Breast epithelium (tissue), 4 donors: ENCODE results near the gene PRKCG. TPM values are rescaled to one million over a fixed set of nuclear protein-coding genes. Genes with fewer than 3 reads are reported as not detected.

ENCODE experiments used
- DNase-seq, 2 donors: peaks; one replicate each; pipeline ENCODE4 v3.0.0-alpha.2; 2019; ENCODE audit warnings: low spot score in 2 of 2
- H3K27ac ChIP-seq, 2 donors: fragments of 200-600 bp; sonication (generic) in 1 of 2; one replicate each; pipeline ENCODE4 v1.5.1; 2016 to 2019; ENCODE audit warnings: mild to moderate bottlenecking in 1 of 2
- H3K27me3 ChIP-seq, 2 donors: fragments of 200-600 bp; sonication (generic) in 1 of 2; one replicate each; pipeline versions ENCODE4 v1.5.1 to v1.6.0; 2017 to 2019; ENCODE audit warnings: control low read depth in 1 of 2, mild to moderate bottlenecking in 1 of 2
- H3K36me3 ChIP-seq: fragments of 200-600 bp; one replicate; pipeline ENCODE4 v1.5.1; 2019
- H3K4me1 ChIP-seq, 2 donors: fragments of 200-600 bp; sonication (generic); one replicate each; pipeline ENCODE4 v1.5.1; 2016 to 2019; ENCODE audit warnings: control low read depth in 1 of 2
- H3K4me3 ChIP-seq, 3 donors: fragments of 200-600 bp; sonication (generic); 1 replicate in 2 of 3; 2 replicates in 1 of 3; pipeline ENCODE4 v1.5.1; 2016 to 2019; ENCODE audit warnings: mild to moderate bottlenecking in 3 of 3, moderate library complexity in 2 of 3
- H3K9me3 ChIP-seq, 2 donors: fragments of 200-600 bp; sonication (generic) in 1 of 2; one replicate each; pipeline ENCODE4 v1.5.1; 2016 to 2019; ENCODE audit warnings: control low read depth in 1 of 2
- CTCF ChIP-seq, 3 donors: fragments of 450-650 bp; IDR thresholded peaks; one replicate each; pipeline ENCODE4 v1.5.1; 2016 to 2017; ENCODE audit warnings: antibody characterized with exemption in 3 of 3, mild to moderate bottlenecking in 3 of 3, moderate library complexity in 3 of 3
- POLR2A ChIP-seq: fragments of 450-650 bp; IDR thresholded peaks from one replicate; pipeline ENCODE4 v1.6.1; 2016; ENCODE audit warnings: antibody characterized with exemption, mild to moderate bottlenecking, moderate library complexity
- POLR2AphosphoS5 ChIP-seq, 3 donors: sonication (generic); formaldehyde crosslinking; IDR thresholded peaks; one replicate each; pipeline ENCODE4 v1.6.1; 2017; ENCODE audit warnings: antibody characterized with exemption in 3 of 3
- intact Hi-C: fragments of 100-400 bp; cut with DNase I; formaldehyde crosslinking; loops from one replicate; pipeline ENCODE4 v1.15.1; 2023; ENCODE audit warnings: low total_unique reads
- total RNA-seq, 3 donors: library from RNA; depleted of rRNA; stranded (reverse); fragments of >200 nt; gene quantifications; one replicate each; pipeline ENCODE4 v1.1.0, GENCODE V29; 2016

Gene PRKCG
- total RNA-seq, 3 donors from 2014 or later: not detected

DNA sequence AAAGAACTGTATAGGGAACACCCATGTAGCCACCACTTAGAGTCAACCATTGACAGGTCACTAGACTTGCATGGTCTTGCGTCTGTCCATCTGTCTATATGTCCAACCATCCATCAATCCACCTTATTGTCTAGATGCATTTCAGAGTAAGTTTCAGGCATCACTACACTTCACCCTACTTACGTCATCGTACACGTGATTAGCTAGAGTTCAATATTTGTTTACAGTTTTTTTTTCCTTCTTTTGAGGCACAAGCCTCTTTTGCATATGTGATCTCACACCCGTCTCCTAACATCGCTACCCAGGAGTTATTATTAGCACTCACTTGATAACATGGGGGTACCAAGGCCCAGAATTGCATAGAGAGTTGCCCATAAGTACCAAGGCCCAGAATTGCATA is 34.0 kb downstream of the PRKCG start:
- Histone ChIP-seq H3K4me3 (no peak overlapping the region), H3K27me3 (peaks cover 0 to 44% of the 10 kb centered on the region in 2 donors), H3K27ac (no peak overlapping the region), H3K4me1 (no peaks in the 10 kb centered on the region), H3K9me3 (no peaks in the 10 kb centered on the region), H3K36me3 (no peaks in the 10 kb centered on the region)
- intact Hi-C loops: no loop called here
- TF ChIP-seq POLR2AphosphoS5 (IDR thresholded peaks at IDR 0.05): no peak
- DNase-seq: no peak

GRCh38 chr19:53917356-53917755 is 35.4 kb downstream of the PRKCG start:
- Histone ChIP-seq H3K4me1 (no peaks in the 10 kb centered on the region), H3K9me3 (no peaks in the 10 kb centered on the region), H3K27ac (no peak overlapping the region), H3K27me3 (peaks cover 0 to 30% of the 10 kb centered on the region in 2 donors), H3K36me3 (no peaks in the 10 kb centered on the region), H3K4me3 (no peak overlapping the region)
- intact Hi-C loops: no loop called here
- TF ChIP-seq POLR2AphosphoS5 (IDR thresholded peaks at IDR 0.05) (no peak), POLR2A (no peak), CTCF (IDR thresholded peaks at IDR 0.05) (no peak)
- no peak for DNase-seq

DNA sequence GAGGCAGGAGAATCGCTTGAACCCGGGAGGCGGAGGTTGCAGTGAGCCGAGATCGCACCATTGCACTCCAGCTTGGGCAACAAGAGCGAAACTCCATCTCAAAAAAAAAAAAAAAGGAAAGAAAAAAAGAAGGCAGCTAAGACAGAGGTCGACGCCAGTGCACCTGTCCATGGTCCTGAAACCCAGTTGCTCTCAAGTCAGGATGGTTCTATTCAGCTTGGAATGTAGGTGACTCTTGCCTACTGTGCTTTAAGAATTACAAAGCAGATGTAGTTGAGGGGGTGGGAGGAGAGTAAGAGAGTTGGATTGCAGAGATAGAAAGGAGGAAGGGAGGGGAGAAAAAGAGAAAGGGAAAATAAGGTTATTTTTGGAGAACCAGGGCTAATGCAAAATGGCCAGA is 45.7 kb downstream of the PRKCG start:
- no peak overlapping the region for H3K27ac ChIP-seq
- intact Hi-C loops: no loop called here
- H3K9me3 ChIP-seq: no peaks in the 10 kb centered on the region
- no peaks in the 10 kb centered on the region for H3K27me3 ChIP-seq
- H3K4me1 ChIP-seq: no peaks in the 10 kb centered on the region
- H3K36me3 ChIP-seq: no peaks in the 10 kb centered on the region
- no peak for DNase-seq
- no peak for TF ChIP-seq CTCF (IDR thresholded peaks at IDR 0.05)
- TF ChIP-seq POLR2AphosphoS5 (IDR thresholded peaks at IDR 0.05): no peak
- no peak for TF ChIP-seq POLR2A
- H3K4me3 ChIP-seq: no peak overlapping the region

- peaks cover 0 to 11% of the 10 kb centered on the region in 2 donors for H3K9me3 ChIP-seq
- TF ChIP-seq POLR2A: no peak
- TF ChIP-seq POLR2AphosphoS5 (IDR thresholded peaks at IDR 0.05): no peak
- TF ChIP-seq CTCF (IDR thresholded peaks at IDR 0.05): no peak
- DNase-seq: no peak
- H3K27me3 ChIP-seq: peaks cover 0 to 26% of the 10 kb centered on the region in 2 donors
- intact Hi-C loops: no loop called here
- H3K27ac ChIP-seq: no peak overlapping the region
- H3K36me3 ChIP-seq: no peaks in the 10 kb centered on the region
- no peaks in the 10 kb centered on the region for H3K4me1 ChIP-seq
- no peak overlapping the region for H3K4me3 ChIP-seq
Measured at GRCh38 chr19:53936029-53936428, 54.0 kb downstream of the PRKCG start.

DNA sequence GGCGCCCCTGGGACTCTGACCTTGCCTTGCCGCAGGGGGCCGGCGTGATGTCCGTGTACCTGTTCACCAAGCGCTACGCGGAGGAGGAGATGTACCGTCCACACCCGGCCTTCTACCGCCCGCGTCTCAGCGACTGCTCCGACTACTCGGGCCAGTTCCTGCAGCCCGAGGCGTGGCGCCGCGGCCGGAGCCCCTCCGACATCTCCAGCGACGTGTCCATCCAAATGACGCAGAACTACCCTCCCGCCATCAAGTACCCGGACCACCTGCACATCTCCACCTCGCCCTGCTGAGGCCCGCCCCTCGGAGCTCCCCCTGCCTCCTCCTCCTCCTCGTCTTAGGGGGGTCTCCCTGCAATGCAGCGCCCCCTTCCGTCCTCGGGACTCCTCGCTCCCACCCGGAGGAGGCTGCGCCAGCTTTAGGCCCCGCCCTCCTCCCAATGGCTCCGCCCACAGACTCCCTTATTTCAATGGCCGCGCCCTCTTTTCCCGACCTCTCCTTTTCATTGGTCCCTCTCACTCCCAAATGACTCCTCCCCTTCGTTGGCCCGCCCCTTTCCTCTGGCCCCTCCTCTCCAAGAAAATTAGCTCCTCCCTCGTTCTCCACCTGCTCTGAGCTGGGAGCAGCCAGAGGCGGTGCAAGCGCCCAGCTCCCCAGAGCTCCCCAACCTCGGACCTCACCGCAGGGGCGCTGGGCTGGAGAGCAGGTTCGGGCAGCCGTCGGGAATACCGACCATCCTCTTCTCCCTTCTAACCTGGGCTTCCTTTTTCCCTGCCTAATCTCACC is 60.2 kb downstream of the PRKCG start:
- DNase-seq: no peak
- intact Hi-C loops: no loop called here
- Histone ChIP-seq H3K4me3 (no peak overlapping the region), H3K27ac (no peak overlapping the region), H3K9me3 (peaks cover 0 to 11% of the 10 kb centered on the region in 2 donors), H3K4me1 (no peaks in the 10 kb centered on the region), H3K36me3 (no peaks in the 10 kb centered on the region), H3K27me3 (peaks cover 8 to 69% of the 10 kb centered on the region in 2 donors)
- no peak for TF ChIP-seq CTCF (IDR thresholded peaks at IDR 0.05)
- no peak for TF ChIP-seq POLR2AphosphoS5 (IDR thresholded peaks at IDR 0.05)
- TF ChIP-seq POLR2A: no peak
